LNCaP clone FGC (cell line): ENCODE data around the gene IQGAP3.

Experiments
- DNase-seq: peaks from one replicate; pipeline ENCODE4 v3.0.0-alpha.2; 2011; ENCODE audit warnings: low read depth
- H3K4me3 ChIP-seq: 2 replicates; pipeline ENCODE4 v1.5.1; 2011; ENCODE audit warnings: mild to moderate bottlenecking, low read depth, low read length, control low read depth
- CTCF ChIP-seq: IDR thresholded peaks from 2 replicates; pipeline ENCODE4 v1.5.1; 2012; ENCODE audit warnings: mild to moderate bottlenecking; ENCODE audit not compliant: control insufficient read depth, insufficient read depth; ENCODE audit errors: extremely low read depth

Gene IQGAP3

GRCh38 chr1:156530006-156530405 is 42.4 kb downstream of the IQGAP3 start:
- H3K4me3 ChIP-seq = no peak overlapping the region
- TF ChIP-seq CTCF = no peak
- DNase-seq = no peak

GRCh38 chr1:156528875-156529425 is 43.4 kb downstream of the IQGAP3 start:
- H3K4me3 ChIP-seq = no peak overlapping the region
- TF ChIP-seq CTCF = no peak
- no peak for DNase-seq

- TF ChIP-seq CTCF = no peak
- H3K4me3 ChIP-seq = no peak overlapping the region
- DNase-seq = no peak
These were observed 44.1 kb downstream of the IQGAP3 start for GRCh38 chr1:156528231-156528630.

- DNase-seq = no peak
- TF ChIP-seq CTCF = no peak
- H3K4me3 ChIP-seq = no peak overlapping the region
These were observed 44.8 kb downstream of the IQGAP3 start for GRCh38 chr1:156527584-156527983.

- TF ChIP-seq CTCF = no peak
- DNase-seq = no peak
- no peak overlapping the region for H3K4me3 ChIP-seq
These were observed 46.4 kb downstream of the IQGAP3 start for GRCh38 chr1:156525856-156526489.

- no peak overlapping the region for H3K4me3 ChIP-seq
- no peak for DNase-seq
These were observed 47.3 kb downstream of the IQGAP3 start for GRCh38 chr1:156525071-156525501.

More at GRCh38 chr1:156525071-156525501, 47.3 kb downstream of the IQGAP3 start:
- no peak for TF ChIP-seq CTCF
